Ecto neural progenitor cell (in vitro differentiated cells): ENCODE measurements around the gene CASTOR2.
"Not testable (repeated sequence)": the region's sequence is repeated elsewhere in the genome, so short reads cannot be mapped to it uniquely, and the experiment has no call there.

Experiments used
- DNase-seq: peaks from one replicate; pipeline ENCODE4 v3.0.0-alpha.2; 2018; ENCODE audit warnings: low spot score

The CASTOR2 gene

GRCh38 chr7:74994869-74995543 lies 30.5 kb downstream of the CASTOR2 start:
- not testable (repeated sequence) for DNase-seq

- not testable (repeated sequence) for DNase-seq
Measured at GRCh38 chr7:74996361-74996760, 31.9 kb downstream of the CASTOR2 start.

GRCh38 chr7:74997811-74998210 lies 33.3 kb downstream of the CASTOR2 start:
- DNase-seq: not testable (repeated sequence)

- DNase-seq: not testable (repeated sequence)
Measured at GRCh38 chr7:75001356-75001755, 36.9 kb downstream of the CASTOR2 start.

GRCh38 chr7:75010036-75010435 lies 45.5 kb downstream of the CASTOR2 start:
- no peak for DNase-seq

GRCh38 chr7:75017832-75018231 lies 53.3 kb downstream of the CASTOR2 start:
- no peak for DNase-seq

- no peak for DNase-seq
Measured at GRCh38 chr7:75018570-75019364, 54.3 kb downstream of the CASTOR2 start.

GRCh38 chr7:75019800-75020199 lies 55.3 kb downstream of the CASTOR2 start:
- DNase-seq: no peak

GRCh38 chr7:75024922-75025321 lies 60.4 kb downstream of the CASTOR2 start:
- DNase-seq: no peak

GRCh38 chr7:75028299-75028698 lies 63.8 kb downstream of the CASTOR2 start:
- DNase-seq: no peak

GRCh38 chr7:75033064-75033463 lies 68.6 kb downstream of the CASTOR2 start:
- DNase-seq: no peak

- no peak for DNase-seq
Measured at GRCh38 chr7:75033826-75034225, 69.3 kb downstream of the CASTOR2 start.

GRCh38 chr7:75038508-75038907 lies 74.0 kb downstream of the CASTOR2 start:
- no peak for DNase-seq

GRCh38 chr7:75039166-75039565 lies 74.7 kb downstream of the CASTOR2 start:
- DNase-seq: no peak

- DNase-seq: no peak
Measured at GRCh38 chr7:75039709-75040108, 75.2 kb downstream of the CASTOR2 start.

- DNase-seq: no peak
Measured at GRCh38 chr7:75040512-75040911, 76.0 kb downstream of the CASTOR2 start.

GRCh38 chr7:75042286-75042685 lies 77.8 kb downstream of the CASTOR2 start:
- DNase-seq: no peak

GRCh38 chr7:75042831-75043703 lies 78.6 kb downstream of the CASTOR2 start:
- DNase-seq: no peak

- DNase-seq: no peak
Measured at GRCh38 chr7:75045881-75046280, 81.4 kb downstream of the CASTOR2 start.

- DNase-seq: no peak
Measured at GRCh38 chr7:75048435-75049379, 84.2 kb downstream of the CASTOR2 start.

- no peak for DNase-seq
Measured at GRCh38 chr7:75049817-75050216, 85.3 kb downstream of the CASTOR2 start.
